Cardiac fibroblast (primary cell): ENCODE measurements around the gene LRRC46.

Experiments
- DNase-seq, 2 donors: peaks; one replicate each; pipeline versions ENCODE4 v3.0.0 to v3.0.0-alpha.2; 2010; ENCODE audit warnings: low read depth in 2 of 2
- H3K4me3 ChIP-seq, 2 donors: replicated peaks in 1 of 2; 1 replicate in 1 of 2; 2 replicates in 1 of 2; pipeline ENCODE4 v1.5.1; 2011; ENCODE audit warnings: low read depth in 2 of 2, low read length in 2 of 2, mild to moderate bottlenecking in 2 of 2, moderate library complexity in 1 of 2
- TF ChIP-seq, protein P1 (sequence below): IDR thresholded peaks from one replicate; pipeline ENCODE4 v1.5.1; 2011; ENCODE audit warnings: low read depth, mild to moderate bottlenecking, low read length, inconsistent platforms

The LRRC46 gene

DNA sequence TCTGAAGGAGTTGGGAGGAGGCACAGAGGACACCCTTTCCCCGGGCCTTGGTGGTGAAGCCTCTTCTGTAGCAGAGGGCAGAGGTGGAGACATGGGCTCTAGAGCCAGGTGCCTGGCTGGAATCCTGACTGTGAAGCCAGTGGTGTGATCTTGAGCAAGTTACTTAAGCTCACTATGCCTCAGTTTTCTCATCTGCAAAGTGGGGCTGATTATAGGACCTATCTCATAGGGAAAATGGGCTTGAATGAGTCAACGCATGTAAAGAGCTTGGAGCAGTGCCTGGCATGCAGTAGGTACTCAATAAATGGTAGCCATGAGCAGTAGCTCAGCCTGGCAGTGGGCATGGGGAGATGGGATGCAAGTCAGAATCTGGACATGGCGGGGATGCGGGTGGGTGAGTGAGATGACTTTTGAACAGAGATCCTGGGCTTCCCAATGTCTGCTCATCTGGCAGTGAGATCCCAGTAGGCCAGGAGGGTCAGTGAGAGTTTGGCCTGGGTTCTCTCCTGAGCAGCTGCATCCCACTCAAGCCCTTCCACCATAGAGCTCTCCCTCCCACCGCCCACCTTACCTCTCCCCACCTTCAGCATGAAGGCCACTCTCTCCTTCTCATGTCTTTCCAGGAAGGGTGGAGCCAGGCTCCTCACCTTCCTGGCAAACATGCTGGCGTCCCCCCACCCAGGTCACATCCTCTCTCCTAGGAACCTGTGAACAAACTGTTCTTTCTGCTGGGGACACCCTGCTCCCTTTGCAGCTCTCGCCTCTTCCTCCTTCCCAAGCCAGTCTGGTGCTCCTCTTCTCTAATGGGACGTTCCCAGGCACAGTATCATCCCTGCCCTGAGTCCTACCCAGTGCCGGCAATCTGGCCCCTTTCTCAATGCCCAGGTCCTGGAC is 51.5 kb downstream of the LRRC46 start:
- TF ChIP-seq, protein P1, sequence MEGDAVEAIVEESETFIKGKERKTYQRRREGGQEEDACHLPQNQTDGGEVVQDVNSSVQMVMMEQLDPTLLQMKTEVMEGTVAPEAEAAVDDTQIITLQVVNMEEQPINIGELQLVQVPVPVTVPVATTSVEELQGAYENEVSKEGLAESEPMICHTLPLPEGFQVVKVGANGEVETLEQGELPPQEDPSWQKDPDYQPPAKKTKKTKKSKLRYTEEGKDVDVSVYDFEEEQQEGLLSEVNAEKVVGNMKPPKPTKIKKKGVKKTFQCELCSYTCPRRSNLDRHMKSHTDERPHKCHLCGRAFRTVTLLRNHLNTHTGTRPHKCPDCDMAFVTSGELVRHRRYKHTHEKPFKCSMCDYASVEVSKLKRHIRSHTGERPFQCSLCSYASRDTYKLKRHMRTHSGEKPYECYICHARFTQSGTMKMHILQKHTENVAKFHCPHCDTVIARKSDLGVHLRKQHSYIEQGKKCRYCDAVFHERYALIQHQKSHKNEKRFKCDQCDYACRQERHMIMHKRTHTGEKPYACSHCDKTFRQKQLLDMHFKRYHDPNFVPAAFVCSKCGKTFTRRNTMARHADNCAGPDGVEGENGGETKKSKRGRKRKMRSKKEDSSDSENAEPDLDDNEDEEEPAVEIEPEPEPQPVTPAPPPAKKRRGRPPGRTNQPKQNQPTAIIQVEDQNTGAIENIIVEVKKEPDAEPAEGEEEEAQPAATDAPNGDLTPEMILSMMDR, result no peak
- H3K4me3 ChIP-seq, result no peak overlapping the region
- DNase-seq, result no peak

DNA sequence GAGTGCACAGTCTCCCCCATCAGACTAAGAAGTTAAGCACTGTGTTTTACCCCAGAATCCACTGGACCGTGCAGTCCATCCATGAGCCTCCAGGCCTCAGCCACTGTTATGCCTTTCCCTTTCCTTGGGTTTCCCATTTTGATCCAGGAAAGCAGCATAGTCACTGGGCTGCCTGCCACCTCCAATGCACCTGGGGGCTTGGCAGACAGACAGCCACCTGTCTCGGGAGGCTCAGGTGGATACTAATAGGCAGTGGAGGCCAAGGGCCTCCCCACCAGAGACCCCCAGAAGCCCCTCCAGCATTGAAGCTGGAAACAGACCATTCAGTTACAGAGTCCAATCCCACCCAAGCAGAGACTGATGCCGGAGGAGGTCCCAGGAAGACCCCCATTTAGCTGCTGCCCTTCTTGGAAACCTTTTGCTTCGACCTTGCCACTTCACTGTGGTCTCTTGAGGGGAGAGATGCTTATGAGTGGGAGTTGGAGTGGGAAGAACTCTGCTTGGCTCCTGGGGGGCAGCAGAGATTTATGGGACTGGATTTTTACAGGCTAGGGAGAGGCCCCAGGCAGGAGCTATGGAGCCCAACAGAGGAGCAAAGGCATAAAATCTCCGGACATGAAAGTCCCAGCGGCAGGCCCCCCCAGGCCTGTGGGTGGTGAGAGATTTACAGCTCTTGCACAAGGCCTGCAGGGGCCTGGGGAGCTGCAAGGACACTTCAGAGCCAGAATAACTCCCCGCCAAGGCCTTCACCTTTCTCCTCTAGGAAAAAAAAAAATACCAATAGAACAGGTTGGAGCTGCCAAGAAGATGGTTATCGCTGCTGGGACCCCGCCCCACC is 52.3 kb downstream of the LRRC46 start:
- H3K4me3 ChIP-seq, result no peak overlapping the region
- DNase-seq, result no peak
- TF ChIP-seq, protein P1, result no peak

DNA sequence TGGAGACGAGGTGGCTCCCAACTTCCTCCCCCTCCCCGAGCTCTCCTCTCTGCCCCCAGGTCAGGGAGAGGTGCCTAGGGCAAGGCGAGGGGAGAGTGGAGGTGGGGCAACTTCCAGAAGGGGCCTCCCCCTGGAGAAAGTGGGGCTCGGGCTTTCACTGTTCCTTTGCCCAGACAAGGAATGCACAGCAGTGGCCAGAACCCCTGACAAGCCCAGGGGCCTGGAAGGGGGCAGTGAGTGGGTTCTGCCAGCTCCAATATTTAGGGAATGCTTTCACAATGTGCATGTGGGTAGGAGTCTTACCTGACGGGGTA is 52.9 kb downstream of the LRRC46 start:
- no peak for DNase-seq
- TF ChIP-seq, protein P1, result no peak
- H3K4me3 ChIP-seq, result no peak overlapping the region

DNA sequence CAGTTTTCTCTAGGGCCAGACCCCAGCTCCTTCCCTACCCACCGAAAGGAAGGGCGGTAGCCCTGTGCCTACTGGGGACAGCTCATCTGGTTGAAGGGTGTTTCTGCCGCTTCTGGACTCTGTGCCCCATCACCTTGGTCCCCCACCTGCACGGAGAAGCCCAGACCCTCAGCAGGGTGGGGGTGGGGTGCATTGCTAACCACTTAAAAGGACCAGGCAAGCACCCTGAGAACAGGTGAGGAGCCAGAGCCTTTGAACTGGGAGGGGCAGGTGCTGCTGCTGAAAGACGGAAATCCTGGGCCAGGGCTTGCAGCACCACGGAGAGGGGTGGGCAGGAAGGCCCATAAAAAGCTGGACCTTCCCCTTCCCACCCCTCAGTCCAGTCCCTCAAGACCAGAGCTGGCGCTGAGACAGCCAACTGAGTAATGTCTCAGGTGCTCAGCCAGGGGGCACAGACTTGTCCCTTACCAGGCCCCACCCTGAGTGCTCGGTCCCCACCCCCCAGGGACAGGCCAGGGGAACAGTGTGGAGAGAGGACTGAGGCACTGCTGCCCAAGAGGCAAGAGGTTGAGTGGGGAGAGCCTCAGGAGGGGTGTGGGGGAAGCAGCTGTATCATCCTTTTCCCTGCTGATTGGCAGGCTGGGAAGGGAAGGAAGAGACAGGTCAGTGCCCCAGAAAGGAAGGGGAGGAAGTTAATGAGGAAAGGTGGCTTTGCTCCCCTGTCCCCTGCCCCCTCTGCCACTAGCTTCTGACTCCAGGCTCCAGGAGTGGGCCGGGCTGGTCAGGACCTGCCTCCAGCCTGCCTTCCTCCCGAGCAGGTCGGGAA is 53.6 kb downstream of the LRRC46 start:
- no peak overlapping the region for H3K4me3 ChIP-seq
- DNase-seq, result no peak
- TF ChIP-seq, protein P1, result no peak
